ENCODE results near the gene CASP3. TPM values are rescaled to one million over a fixed set of nuclear protein-coding genes. Genes with fewer than 3 reads are reported as not detected.
"Not testable (repeated sequence)": the region's sequence is repeated elsewhere in the genome, so short reads cannot be mapped to it uniquely, and the experiment has no call there.

Gene CASP3
- polyA plus RNA-seq, 4 donors, result 37.2 to 66.6 (median 57.8) TPM

GRCh38 chr4:184612074-184612473 is 37.2 kb downstream of the CASP3 start:
- 35 to 60% (median 42%) methylated on average over 3 of the region's 3 CpGs for WGBS, 3 donors
- DNase-seq (peak; percentile 31 to 68), FAIRE-seq (no peak)
- Histone ChIP-seq H3K36me3 (ENCODE audit: control insufficient read depth in 3 of 3, insufficient read depth in 2 of 3, low read depth in 1 of 3, low read length in 3 of 3) (no peaks in the 10 kb centered on the region), H3K27ac (ENCODE audit: low read depth in 1 of 3, low read length in 2 of 3) (peak overlapping the region in 2 of 3 donors; percentile 12 to 47), H3K4me3 (ENCODE audit: low read depth in 1 of 3, low read length in 3 of 3) (no peak overlapping the region), H3K4me1 (ENCODE audit: control insufficient read depth in 3 of 3, insufficient read depth in 2 of 3, low read depth in 1 of 3, low read length in 2 of 3) (peaks cover 0 to 11% (median 1%) of the 10 kb centered on the region in 3 donors), H3K27me3 (ENCODE audit: control insufficient read depth in 3 of 3, insufficient read depth in 3 of 3, low read length in 3 of 3) (no peaks in the 10 kb centered on the region), H3K9me3 (ENCODE audit: control insufficient read depth in 2 of 2, insufficient read depth in 1 of 2, low read depth in 1 of 2, low read length in 1 of 2) (peaks cover 0 to 19% of the 10 kb centered on the region in 2 donors)

GRCh38 chr4:184607429-184607828 is 41.8 kb downstream of the CASP3 start:
- WGBS, 3 donors, result 90 to 94% (median 94%) methylated on average over 2 of the region's 2 CpGs
- H3K27me3 ChIP-seq (ENCODE audit: control insufficient read depth in 3 of 3, insufficient read depth in 3 of 3, low read length in 3 of 3), result not testable (repeated sequence)

DNA sequence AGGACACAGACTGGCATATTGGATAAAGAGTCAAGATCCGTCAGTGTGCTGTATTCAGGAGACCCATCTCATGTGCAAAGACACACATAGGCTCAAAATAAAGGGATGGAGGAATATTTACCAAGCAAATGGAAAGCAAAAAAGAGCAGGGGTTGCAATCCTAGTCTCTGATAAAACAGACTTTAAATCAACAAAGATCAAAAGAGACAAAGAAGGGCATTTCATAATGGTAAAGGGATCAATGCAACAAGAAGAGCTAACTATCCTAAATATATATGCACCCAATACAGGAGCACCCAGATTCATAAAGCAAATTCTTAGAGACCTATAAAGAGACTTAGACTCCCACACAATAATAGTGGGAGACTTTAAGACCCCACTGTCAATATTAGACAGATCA is 46.4 kb downstream of the CASP3 start:
- H3K4me1 ChIP-seq (ENCODE audit: control insufficient read depth in 3 of 3, insufficient read depth in 2 of 3, low read depth in 1 of 3, low read length in 2 of 3); H3K27ac ChIP-seq (ENCODE audit: low read depth in 1 of 3, low read length in 2 of 3); DNase-seq; H3K27me3 ChIP-seq (ENCODE audit: control insufficient read depth in 3 of 3, insufficient read depth in 3 of 3, low read length in 3 of 3); H3K36me3 ChIP-seq (ENCODE audit: control insufficient read depth in 3 of 3, insufficient read depth in 2 of 3, low read depth in 1 of 3, low read length in 3 of 3); H3K9me3 ChIP-seq (ENCODE audit: control insufficient read depth in 2 of 2, insufficient read depth in 1 of 2, low read depth in 1 of 2, low read length in 1 of 2); FAIRE-seq; H3K4me3 ChIP-seq (ENCODE audit: low read depth in 1 of 3, low read length in 3 of 3): not testable (repeated sequence)
- 0 to 3% (median 0%) methylated on average over 1 of the region's 1 CpG for WGBS, 3 donors

More at GRCh38 chr4:184607429-184607828, 41.8 kb downstream of the CASP3 start:
- not testable (repeated sequence) for H3K27ac ChIP-seq (ENCODE audit: low read depth in 1 of 3, low read length in 2 of 3); H3K4me3 ChIP-seq (ENCODE audit: low read depth in 1 of 3, low read length in 3 of 3); DNase-seq; H3K4me1 ChIP-seq (ENCODE audit: control insufficient read depth in 3 of 3, insufficient read depth in 2 of 3, low read depth in 1 of 3, low read length in 2 of 3); H3K36me3 ChIP-seq (ENCODE audit: control insufficient read depth in 3 of 3, insufficient read depth in 2 of 3, low read depth in 1 of 3, low read length in 3 of 3); FAIRE-seq; H3K9me3 ChIP-seq (ENCODE audit: control insufficient read depth in 2 of 2, insufficient read depth in 1 of 2, low read depth in 1 of 2, low read length in 1 of 2)

DNA sequence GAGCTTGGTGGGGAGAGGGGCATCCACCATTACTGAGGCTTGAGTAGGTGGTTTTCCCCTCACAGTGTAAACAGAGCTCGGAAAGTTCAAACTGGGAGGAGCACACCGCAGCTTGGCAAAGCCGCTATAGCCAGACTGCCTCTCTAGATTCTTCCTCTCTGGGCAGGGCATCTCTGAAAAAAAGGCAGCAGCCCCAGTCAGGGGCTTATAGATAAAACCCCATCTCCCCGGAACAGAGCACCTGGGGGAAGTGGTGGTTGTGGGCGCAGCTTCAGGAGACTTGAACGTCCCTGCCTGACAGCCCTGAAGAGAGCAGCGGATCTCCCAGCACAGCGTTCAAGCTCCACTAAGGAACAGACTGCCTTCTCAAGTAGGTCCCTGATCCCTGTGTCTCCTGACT is 48.3 kb downstream of the CASP3 start:
- H3K9me3 ChIP-seq (ENCODE audit: control insufficient read depth in 2 of 2, insufficient read depth in 1 of 2, low read depth in 1 of 2, low read length in 1 of 2); FAIRE-seq; H3K36me3 ChIP-seq (ENCODE audit: control insufficient read depth in 3 of 3, insufficient read depth in 2 of 3, low read depth in 1 of 3, low read length in 3 of 3); H3K27me3 ChIP-seq (ENCODE audit: control insufficient read depth in 3 of 3, insufficient read depth in 3 of 3, low read length in 3 of 3); H3K4me3 ChIP-seq (ENCODE audit: low read depth in 1 of 3, low read length in 3 of 3); H3K27ac ChIP-seq (ENCODE audit: low read depth in 1 of 3, low read length in 2 of 3); H3K4me1 ChIP-seq (ENCODE audit: control insufficient read depth in 3 of 3, insufficient read depth in 2 of 3, low read depth in 1 of 3, low read length in 2 of 3); DNase-seq: not testable (repeated sequence)
- 81 to 85% (median 82%) methylated on average over 8 of the region's 8 CpGs for WGBS, 3 donors

- no peak overlapping the region for H3K4me3 ChIP-seq (ENCODE audit: low read depth in 1 of 3, low read length in 3 of 3)
- FAIRE-seq, result no peak
Measured at GRCh38 chr4:184599492-184600135, 49.6 kb downstream of the CASP3 start.

GRCh38 chr4:184598753-184599491 is 50.3 kb downstream of the CASP3 start:
- FAIRE-seq (no peak), DNase-seq (peak in 1 of 2 donors; percentile 33)
- 61 to 75% (median 65%) methylated on average over 12 of the region's 12 CpGs for WGBS, 3 donors
- no peaks in the 10 kb centered on the region for H3K9me3 ChIP-seq (ENCODE audit: control insufficient read depth in 2 of 2, insufficient read depth in 1 of 2, low read depth in 1 of 2, low read length in 1 of 2)
- no peak overlapping the region for H3K27ac ChIP-seq (ENCODE audit: low read depth in 1 of 3, low read length in 2 of 3)
- no peaks in the 10 kb centered on the region for H3K27me3 ChIP-seq (ENCODE audit: control insufficient read depth in 3 of 3, insufficient read depth in 3 of 3, low read length in 3 of 3)
- H3K4me3 ChIP-seq (ENCODE audit: low read depth in 1 of 3, low read length in 3 of 3), result no peak overlapping the region
- peaks cover 0 to 5% (median 0%) of the 10 kb centered on the region in 3 donors for H3K4me1 ChIP-seq (ENCODE audit: control insufficient read depth in 3 of 3, insufficient read depth in 2 of 3, low read depth in 1 of 3, low read length in 2 of 3)
- H3K36me3 ChIP-seq (ENCODE audit: control insufficient read depth in 3 of 3, insufficient read depth in 2 of 3, low read depth in 1 of 3, low read length in 3 of 3), result no peaks in the 10 kb centered on the region

More at GRCh38 chr4:184599492-184600135, 49.6 kb downstream of the CASP3 start:
- Histone ChIP-seq H3K9me3 (ENCODE audit: control insufficient read depth in 2 of 2, insufficient read depth in 1 of 2, low read depth in 1 of 2, low read length in 1 of 2) (peaks cover 0 to 4% of the 10 kb centered on the region in 2 donors), H3K36me3 (ENCODE audit: control insufficient read depth in 3 of 3, insufficient read depth in 2 of 3, low read depth in 1 of 3, low read length in 3 of 3) (no peaks in the 10 kb centered on the region), H3K27ac (ENCODE audit: low read depth in 1 of 3, low read length in 2 of 3) (no peak overlapping the region), H3K4me1 (ENCODE audit: control insufficient read depth in 3 of 3, insufficient read depth in 2 of 3, low read depth in 1 of 3, low read length in 2 of 3) (peaks cover 0 to 5% (median 0%) of the 10 kb centered on the region in 3 donors), H3K27me3 (ENCODE audit: control insufficient read depth in 3 of 3, insufficient read depth in 3 of 3, low read length in 3 of 3) (no peaks in the 10 kb centered on the region)
- DNase-seq, result no peak
- 79 to 92% (median 84%) methylated on average over 7 of the region's 7 CpGs for WGBS, 3 donors

DNA sequence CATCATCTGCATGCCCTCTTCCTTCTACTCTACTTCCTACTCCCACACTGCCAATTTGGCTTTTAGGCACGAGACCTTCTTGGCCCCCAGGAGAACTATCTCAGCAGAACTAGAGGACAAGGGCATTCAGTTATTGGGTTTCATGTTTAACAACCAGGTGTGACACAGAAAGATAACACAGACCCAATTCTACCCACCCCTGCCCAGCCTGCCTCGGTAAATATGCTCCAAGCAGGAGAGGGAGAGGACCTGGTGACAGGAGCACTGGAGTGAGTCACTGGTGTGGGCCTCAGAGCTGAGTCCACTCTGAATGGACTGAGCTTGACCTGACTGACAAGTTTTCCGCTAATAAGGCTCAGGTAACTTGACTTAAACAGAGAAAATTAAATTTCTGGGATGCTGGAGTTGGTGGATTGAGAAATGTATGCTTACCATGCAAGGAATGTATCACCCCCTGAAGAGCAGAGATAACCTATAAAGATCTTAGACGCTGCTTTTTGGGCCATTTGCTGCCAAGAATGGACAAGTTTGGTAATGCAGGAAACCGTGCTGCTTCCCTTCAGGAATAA is 52.5 kb downstream of the CASP3 start:
- 32 to 69% (median 46%) methylated on average over 5 of the region's 5 CpGs for WGBS, 3 donors
- FAIRE-seq (no peak), DNase-seq (peak; percentile 59 to 62)
- Histone ChIP-seq H3K36me3 (ENCODE audit: control insufficient read depth in 3 of 3, insufficient read depth in 2 of 3, low read depth in 1 of 3, low read length in 3 of 3) (no peaks in the 10 kb centered on the region), H3K4me1 (ENCODE audit: control insufficient read depth in 3 of 3, insufficient read depth in 2 of 3, low read depth in 1 of 3, low read length in 2 of 3) (peaks cover 0 to 5% (median 0%) of the 10 kb centered on the region in 3 donors), H3K9me3 (ENCODE audit: control insufficient read depth in 2 of 2, insufficient read depth in 1 of 2, low read depth in 1 of 2, low read length in 1 of 2) (no peaks in the 10 kb centered on the region), H3K27me3 (ENCODE audit: control insufficient read depth in 3 of 3, insufficient read depth in 3 of 3, low read length in 3 of 3) (no peaks in the 10 kb centered on the region), H3K27ac (ENCODE audit: low read depth in 1 of 3, low read length in 2 of 3) (peak overlapping the region in 1 of 3 donors; percentile 19), H3K4me3 (ENCODE audit: low read depth in 1 of 3, low read length in 3 of 3) (no peak overlapping the region)

DNA sequence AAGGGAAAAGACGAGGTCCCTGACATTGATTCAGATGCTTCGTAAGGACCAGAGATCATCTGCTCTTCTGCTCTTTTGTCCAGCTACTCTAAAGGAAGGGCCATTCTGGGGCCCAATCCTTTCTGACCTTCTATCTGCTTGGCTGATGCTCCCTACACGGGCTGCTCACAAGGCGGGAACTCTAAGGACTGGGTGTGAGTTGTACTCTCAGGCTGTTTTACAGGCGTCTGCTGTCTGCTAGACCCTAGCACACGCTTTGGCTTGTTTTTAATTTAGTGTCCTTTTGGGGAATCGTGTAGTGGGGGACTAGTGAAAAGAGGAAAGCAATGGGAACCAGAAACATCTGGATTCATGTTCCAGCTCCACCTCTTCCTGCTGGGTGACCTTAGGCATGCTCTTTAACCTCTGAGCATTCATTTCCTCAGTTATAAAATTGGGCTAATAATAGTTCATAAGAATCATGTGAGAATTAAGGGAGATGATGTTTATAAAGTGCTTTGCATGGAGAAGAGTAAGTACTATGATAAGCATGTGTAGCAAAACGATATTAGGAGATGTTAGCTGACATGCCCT is 53.1 kb downstream of the CASP3 start:
- no peaks in the 10 kb centered on the region for H3K36me3 ChIP-seq (ENCODE audit: control insufficient read depth in 3 of 3, insufficient read depth in 2 of 3, low read depth in 1 of 3, low read length in 3 of 3)
- H3K4me1 ChIP-seq (ENCODE audit: control insufficient read depth in 3 of 3, insufficient read depth in 2 of 3, low read depth in 1 of 3, low read length in 2 of 3), result peaks cover 0 to 5% (median 0%) of the 10 kb centered on the region in 3 donors
- no peaks in the 10 kb centered on the region for H3K27me3 ChIP-seq (ENCODE audit: control insufficient read depth in 3 of 3, insufficient read depth in 3 of 3, low read length in 3 of 3)
- DNase-seq (no peak), FAIRE-seq (no peak)
- WGBS, 3 donors, result 76 to 80% (median 80%) methylated on average over 8 of the region's 8 CpGs
- no peak overlapping the region for H3K4me3 ChIP-seq (ENCODE audit: low read depth in 1 of 3, low read length in 3 of 3)
- no peaks in the 10 kb centered on the region for H3K9me3 ChIP-seq (ENCODE audit: control insufficient read depth in 2 of 2, insufficient read depth in 1 of 2, low read depth in 1 of 2, low read length in 1 of 2)
- peak overlapping the region in 1 of 3 donors; percentile 19 for H3K27ac ChIP-seq (ENCODE audit: low read depth in 1 of 3, low read length in 2 of 3)
